H1 (cell line): Measurements from ENCODE around the gene FRMD4A. TPM values are rescaled to one million over a fixed set of nuclear protein-coding genes. Genes with fewer than 3 reads are reported as not detected.

Experiments used
- CTCF ChIA-PET: fragments of 300-600 bp; sonication (Branson Sonifier 250); formaldehyde crosslinking; loops from one replicate; lab custom pipeline; 2021; ENCODE audit not compliant: partially characterized antibody; lab: Charles Lee
- POLR2A ChIA-PET: fragments of 300-600 bp; sonication (Branson Sonifier 250); formaldehyde crosslinking; loops from one replicate; lab custom pipeline; 2021; ENCODE audit warnings: inconsistent platforms; ENCODE audit not compliant: partially characterized antibody; lab: Charles Lee
- DNase-seq, 2 experiments: peaks; one replicate each; pipeline versions ENCODE4 v3.0.0 to v3.0.0-alpha.2; 2010 to 2022; ENCODE audit warnings: low spot score in 2 of 2, low read depth in 1 of 2, mixed read lengths in 1 of 2
- FAIRE-seq: peaks from 2 replicates; lab custom pipeline; 2011; peaks lifted over from hg19 to GRCh38; lab: Jason Lieb, UNC
- H2AFZ ChIP-seq: 2 replicates; pipeline ENCODE4 v1.8.1; 2012; ENCODE audit warnings: low read length, inconsistent platforms
- H2AK5ac ChIP-seq: 2 replicates; pipeline ENCODE4 v1.6.1; 2013; ENCODE audit warnings: low read depth, low read length
- H2BK120ac ChIP-seq: replicated peaks from 2 replicates; pipeline ENCODE3; 2013; ENCODE audit warnings: low read depth, low read length, inconsistent platforms
- H2BK12ac ChIP-seq: 2 replicates; pipeline ENCODE4 v1.6.1; 2013; ENCODE audit warnings: low read depth, low read length
- H2BK15ac ChIP-seq: 2 replicates; pipeline ENCODE4 v1.6.1; 2013; ENCODE audit warnings: low read length
- H2BK20ac ChIP-seq: 2 replicates; pipeline ENCODE4 v1.6.1; 2013; ENCODE audit warnings: low read length
- H2BK5ac ChIP-seq: 2 replicates; pipeline ENCODE4 v1.6.1; 2013; ENCODE audit warnings: low read depth, low read length
- H3K14ac ChIP-seq: 2 replicates; pipeline ENCODE4 v1.6.1; 2013; ENCODE audit warnings: inconsistent platforms; ENCODE audit not compliant: insufficient read length
- H3K18ac ChIP-seq: 2 replicates; pipeline ENCODE4 v1.6.1; 2013; ENCODE audit warnings: low read length; ENCODE audit errors: extremely low read depth
- H3K23ac ChIP-seq: 2 replicates; pipeline ENCODE4 v1.6.1; 2013; ENCODE audit warnings: inconsistent platforms; ENCODE audit not compliant: insufficient read length
- H3K23me2 ChIP-seq: 2 replicates; pipeline ENCODE4 v1.6.1; 2013; ENCODE audit warnings: low read depth, low read length
- H3K27ac ChIP-seq: 2 replicates; pipeline ENCODE4 v1.6.1; 2011; ENCODE audit warnings: low read depth, low read length, inconsistent platforms
- H3K27me3 ChIP-seq, 4 experiments: replicated peaks in 1 of 4; 1 replicate in 1 of 4; 2 replicates in 3 of 4; pipeline versions ENCODE4 v1.6.1 to v1.8.1; 2011 to 2013; ENCODE audit warnings: low read length in 3 of 4, mild to moderate bottlenecking in 3 of 4, inconsistent platforms in 2 of 4, mixed read lengths in 2 of 4, moderate library complexity in 1 of 4; ENCODE audit not compliant: control insufficient read depth in 3 of 4, insufficient read depth in 3 of 4; ENCODE audit errors: extremely low read depth in 1 of 4
- H3K36me3 ChIP-seq, 4 experiments: 2 replicates each; pipeline versions ENCODE4 v1.6.1 to v1.8.1; 2011 to 2013; ENCODE audit warnings: mild to moderate bottlenecking in 4 of 4, low read length in 3 of 4, moderate library complexity in 2 of 4, control low read depth in 1 of 4, inconsistent platforms in 1 of 4; ENCODE audit not compliant: insufficient read depth in 4 of 4, control insufficient read depth in 2 of 4
- H3K4ac ChIP-seq: replicated peaks from 2 replicates; pipeline ENCODE3; 2013; ENCODE audit warnings: low read length, low read depth, mixed read lengths, inconsistent platforms; ENCODE audit not compliant: insufficient read length
- H3K4me1 ChIP-seq, 4 experiments: replicated peaks in 1 of 4; 1 replicate in 1 of 4; 2 replicates in 3 of 4; pipeline versions ENCODE4 v1.6.1 to v1.8.1; 2011 to 2013; ENCODE audit warnings: low read length in 3 of 4, inconsistent platforms in 2 of 4, mixed read lengths in 1 of 4; ENCODE audit not compliant: insufficient read depth in 4 of 4, control insufficient read depth in 3 of 4
- H3K4me2 ChIP-seq, 2 experiments: 2 replicates each; pipeline versions ENCODE4 v1.6.1 to v1.8.1; 2011 to 2013; ENCODE audit warnings: low read depth in 2 of 2, low read length in 2 of 2, control low read depth in 1 of 2, inconsistent platforms in 1 of 2, mild to moderate bottlenecking in 1 of 2; ENCODE audit not compliant: insufficient read depth in 1 of 2
- H3K4me3 ChIP-seq, 4 experiments: fragments of 200-600, 300-600 bp in 1 of 4; sonication (generic), shearing (Covaris generic), sonication (Bioruptor Twin) in 1 of 4; 2 replicates each; pipeline versions ENCODE4 v1.5.1 to v1.8.1; 2011 to 2016; ENCODE audit warnings: low read length in 4 of 4, low read depth in 3 of 4, control low read depth in 2 of 4, inconsistent platforms in 2 of 4, mild to moderate bottlenecking in 2 of 4, mixed read lengths in 1 of 4, moderate library complexity in 1 of 4; ENCODE audit not compliant: insufficient read depth in 2 of 4; ENCODE audit errors: extremely low read depth in 1 of 4
- H3K56ac ChIP-seq: replicated peaks from 2 replicates; pipeline ENCODE3; 2013; ENCODE audit warnings: low read depth, mild to moderate bottlenecking, mixed read lengths, low read length, inconsistent platforms; ENCODE audit not compliant: insufficient read length
- H3K79me1 ChIP-seq: 2 replicates; pipeline ENCODE4 v1.6.1; 2013; ENCODE audit warnings: low read depth, low read length, control low read depth
- H3K79me2 ChIP-seq, 2 experiments: 2 replicates each; pipeline versions ENCODE4 v1.6.1 to v1.8.1; 2012 to 2013; ENCODE audit warnings: low read length in 2 of 2, mild to moderate bottlenecking in 2 of 2, inconsistent platforms in 1 of 2; ENCODE audit not compliant: insufficient read depth in 2 of 2, control insufficient read depth in 1 of 2
- H3K9ac ChIP-seq, 4 experiments: replicated peaks in 1 of 4; 1 replicate in 1 of 4; 2 replicates in 3 of 4; pipeline versions ENCODE4 v1.6.1 to v1.8.1; 2011 to 2013; ENCODE audit warnings: low read depth in 3 of 4, low read length in 3 of 4, control low read depth in 2 of 4, mild to moderate bottlenecking in 2 of 4, moderate library complexity in 2 of 4, inconsistent platforms in 1 of 4; ENCODE audit errors: extremely low read depth in 1 of 4
- H3K9me3 ChIP-seq, 2 experiments: 2 replicates each; pipeline versions ENCODE4 v1.6.1 to v1.8.1; 2012 to 2013; ENCODE audit warnings: mild to moderate bottlenecking in 2 of 2, moderate library complexity in 2 of 2, control low read depth in 1 of 2, inconsistent platforms in 1 of 2, low read depth in 1 of 2, low read length in 1 of 2, mixed read lengths in 1 of 2; ENCODE audit not compliant: insufficient read depth in 2 of 2
- H4K20me1 ChIP-seq, 2 experiments: replicated peaks in 1 of 2; 2 replicates each; pipeline versions ENCODE3 to v1.8.1; 2011 to 2013; ENCODE audit warnings: inconsistent platforms in 2 of 2, low read length in 2 of 2, mild to moderate bottlenecking in 1 of 2; ENCODE audit not compliant: insufficient read depth in 2 of 2, control insufficient read depth in 1 of 2
- H4K5ac ChIP-seq: 2 replicates; pipeline ENCODE4 v1.6.1; 2013; ENCODE audit warnings: low read length, low read depth, mixed read lengths, inconsistent platforms; ENCODE audit not compliant: insufficient read length
- H4K8ac ChIP-seq: 2 replicates; pipeline ENCODE4 v1.8.0; 2013; ENCODE audit warnings: mild to moderate bottlenecking, moderate library complexity, low read length, inconsistent platforms; ENCODE audit not compliant: insufficient read depth; ENCODE audit errors: extremely low read depth
- H4K91ac ChIP-seq: replicated peaks from 2 replicates; pipeline ENCODE3; 2013; ENCODE audit warnings: low read length, mixed read lengths, inconsistent platforms; ENCODE audit not compliant: insufficient read length
- CBX5 ChIP-seq: fragments of 300-800, 300-1000 bp; sonication (generic); IDR thresholded peaks from 2 replicates; pipeline ENCODE4 v1.7.1; 2016; ENCODE audit warnings: antibody characterized with exemption, low read length, low read depth
- EZH2 ChIP-seq: fragments of 200-600 bp; sonication (generic); IDR thresholded peaks from 2 replicates; pipeline ENCODE4 v1.7.1; 2012; ENCODE audit warnings: low read depth, mild to moderate bottlenecking, moderate library complexity, low read length, inconsistent platforms; ENCODE audit not compliant: severe bottlenecking
- FOSL1 ChIP-seq: IDR thresholded peaks from 2 replicates; pipeline ENCODE4 v1.6.1; 2011; ENCODE audit warnings: mild to moderate bottlenecking, low read depth, low read length, moderate library complexity; ENCODE audit not compliant: insufficient read depth
- HDAC6 ChIP-seq: IDR thresholded peaks from one replicate; pipeline ENCODE4 v1.7.1; 2012; ENCODE audit warnings: low read depth, mild to moderate bottlenecking, inconsistent platforms, low read length, moderate library complexity
- KDM5A ChIP-seq: fragments of 200-600 bp; IDR thresholded peaks from 2 replicates; pipeline ENCODE4 v1.7.1; 2012; ENCODE audit warnings: mild to moderate bottlenecking, low read length, inconsistent platforms, mixed read lengths
- PHF8 ChIP-seq: fragments of 200-600 bp; sonication (generic); conservative IDR thresholded peaks from 2 replicates; pipeline ENCODE4 v1.7.1; 2012; ENCODE audit warnings: low read depth, mild to moderate bottlenecking, inconsistent platforms, low read length, moderate library complexity
- POLR2AphosphoS5 ChIP-seq: IDR thresholded peaks from 2 replicates; pipeline ENCODE4 v1.6.1; 2011; ENCODE audit warnings: low read depth, low read length
- SIRT6 ChIP-seq: IDR thresholded peaks from one replicate; pipeline ENCODE4 v1.7.1; 2012; ENCODE audit warnings: low read length, inconsistent platforms
- SRF ChIP-seq: IDR thresholded peaks from 2 replicates; pipeline ENCODE4 v1.6.1; 2011; ENCODE audit warnings: mild to moderate bottlenecking, low read depth, low read length, moderate library complexity
- TAF1 ChIP-seq: IDR thresholded peaks from 2 replicates; pipeline ENCODE4 v1.6.1; 2011; ENCODE audit warnings: mild to moderate bottlenecking, low read depth, low read length
- TEAD4 ChIP-seq: IDR thresholded peaks from 2 replicates; pipeline ENCODE4 v1.6.1; 2012; ENCODE audit warnings: low read depth, low read length, inconsistent platforms, mixed read lengths
- polyA plus RNA-seq, 7 experiments: library from polyadenylated mRNA; depleted of rRNA in 3 of 7; stranded (reverse) in 5 of 7; unstranded in 2 of 7; fragments of >200 nt in 5 of 7; fragments of 200-250 nt in 2 of 7; gene quantifications; 1 replicate in 5 of 7; 2 replicates in 1 of 7; 4 replicates in 1 of 7; pipeline versions ENCODE4 v1.2.1 to v1.2.3, GENCODE V29; 2011 to 2013; ENCODE audit warnings: missing spikeins in 2 of 7, mixed read lengths in 2 of 7
- total RNA-seq: library from RNA; stranded (reverse); fragmentation: NEBNext Ultra II Directional; extraction: Animal tissue kit (Norgen Biotek cat#: 25700); gene quantifications from 2 replicates; pipeline ENCODE4 v1.2.1, GENCODE V29; 2021
- TF ChIP-seq, protein P1 (sequence below): IDR thresholded peaks from 2 replicates; pipeline ENCODE4 v1.6.1; 2012; ENCODE audit warnings: low read length, inconsistent platforms
- TF ChIP-seq, protein P2 (sequence below): IDR thresholded peaks from 2 replicates; pipeline ENCODE4 v1.6.1; 2012; ENCODE audit warnings: inconsistent platforms

The FRMD4A gene
- total and polyA plus RNA-seq, 2 of the 8 experiments (the other 6 are each of a cell fraction or from before 2014, with no cell fraction given), result 38.6 to 39.6 TPM

DNA sequence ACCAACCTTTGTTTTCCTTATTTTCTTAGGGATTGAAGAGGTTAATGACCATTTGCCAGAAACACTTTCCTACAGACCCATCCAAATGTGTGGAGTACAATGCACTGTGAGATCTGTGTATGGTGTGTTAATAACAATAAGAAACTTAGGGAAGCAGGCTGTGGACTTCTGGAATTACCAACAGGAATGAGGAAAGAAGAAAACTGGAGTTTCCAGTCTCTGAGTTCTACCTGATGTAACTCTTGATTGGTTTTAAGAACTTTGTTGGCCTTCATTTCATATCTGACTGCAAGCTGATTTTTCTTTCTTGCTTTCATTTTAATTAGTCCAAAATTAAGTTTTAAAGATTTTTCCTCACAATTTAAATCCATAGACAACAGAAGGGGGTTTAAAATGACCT lies 700.5 kb downstream of the FRMD4A start:
- no peak overlapping the region for H3K27ac ChIP-seq
- H2BK120ac ChIP-seq, result no peak overlapping the region
- H2BK20ac ChIP-seq, result no peak overlapping the region
- H3K36me3 ChIP-seq, result no peaks in the 10 kb centered on the region
- H3K23me2 ChIP-seq, result no peaks in the 10 kb centered on the region
- no peak overlapping the region for H3K4me2 ChIP-seq
- FAIRE-seq, result no peak
- H3K56ac ChIP-seq, result no peak overlapping the region
- ChIA-PET POLR2A (interaction anchor here (0.6 kb wide), 1 partner anchor 343 kb away, joined by 3 read pairs; no protein-coding TSS in a partner anchor), CTCF (no interaction called here)
- H3K79me2 ChIP-seq, result no peaks in the 10 kb centered on the region
- DNase-seq, result no peak
- H4K20me1 ChIP-seq, result no peaks in the 10 kb centered on the region
- H3K23ac ChIP-seq, result no peak overlapping the region
- H2BK12ac ChIP-seq, result no peak overlapping the region
- H3K9me3 ChIP-seq, result no peaks in the 10 kb centered on the region
- no peak overlapping the region for H4K91ac ChIP-seq
- H3K14ac ChIP-seq, result no peak overlapping the region
- H3K4me3 ChIP-seq, result no peak overlapping the region
- H4K5ac ChIP-seq, result no peak overlapping the region
- no peak overlapping the region for H3K18ac ChIP-seq
- no peak overlapping the region for H2AK5ac ChIP-seq
- no peak overlapping the region for H3K4ac ChIP-seq
- no peaks in the 10 kb centered on the region for H3K27me3 ChIP-seq
- H4K8ac ChIP-seq, result no peak overlapping the region
- H2BK5ac ChIP-seq, result no peak overlapping the region
- no peaks in the 10 kb centered on the region; the same call in 1 of the 2 replicates for H3K79me1 ChIP-seq
- H3K9ac ChIP-seq, result no peak overlapping the region
- peaks cover 0 to 9% (median 4%) of the 10 kb centered on the region in 4 experiments; a peak in 4 of 7 replicates for H3K4me1 ChIP-seq
- H2AFZ ChIP-seq, result no peak overlapping the region
- TF ChIP-seq KDM5A (no peak), TEAD4 (no peak), FOSL1 (no peak), CBX5 (no peak), SIRT6 (no peak), POLR2AphosphoS5 (no peak), HDAC6 (no peak), SRF (no peak), PHF8 (no peak), TAF1 (no peak), EZH2 (no peak)
- TF ChIP-seq, protein P1, sequence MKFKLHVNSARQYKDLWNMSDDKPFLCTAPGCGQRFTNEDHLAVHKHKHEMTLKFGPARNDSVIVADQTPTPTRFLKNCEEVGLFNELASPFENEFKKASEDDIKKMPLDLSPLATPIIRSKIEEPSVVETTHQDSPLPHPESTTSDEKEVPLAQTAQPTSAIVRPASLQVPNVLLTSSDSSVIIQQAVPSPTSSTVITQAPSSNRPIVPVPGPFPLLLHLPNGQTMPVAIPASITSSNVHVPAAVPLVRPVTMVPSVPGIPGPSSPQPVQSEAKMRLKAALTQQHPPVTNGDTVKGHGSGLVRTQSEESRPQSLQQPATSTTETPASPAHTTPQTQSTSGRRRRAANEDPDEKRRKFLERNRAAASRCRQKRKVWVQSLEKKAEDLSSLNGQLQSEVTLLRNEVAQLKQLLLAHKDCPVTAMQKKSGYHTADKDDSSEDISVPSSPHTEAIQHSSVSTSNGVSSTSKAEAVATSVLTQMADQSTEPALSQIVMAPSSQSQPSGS, result no peak
- TF ChIP-seq, protein P2, sequence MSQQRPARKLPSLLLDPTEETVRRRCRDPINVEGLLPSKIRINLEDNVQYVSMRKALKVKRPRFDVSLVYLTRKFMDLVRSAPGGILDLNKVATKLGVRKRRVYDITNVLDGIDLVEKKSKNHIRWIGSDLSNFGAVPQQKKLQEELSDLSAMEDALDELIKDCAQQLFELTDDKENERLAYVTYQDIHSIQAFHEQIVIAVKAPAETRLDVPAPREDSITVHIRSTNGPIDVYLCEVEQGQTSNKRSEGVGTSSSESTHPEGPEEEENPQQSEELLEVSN, result no peak
- no peak overlapping the region for H2BK15ac ChIP-seq
